Measurements from ENCODE around the gene FGF11.

The FGF11 gene

DNA sequence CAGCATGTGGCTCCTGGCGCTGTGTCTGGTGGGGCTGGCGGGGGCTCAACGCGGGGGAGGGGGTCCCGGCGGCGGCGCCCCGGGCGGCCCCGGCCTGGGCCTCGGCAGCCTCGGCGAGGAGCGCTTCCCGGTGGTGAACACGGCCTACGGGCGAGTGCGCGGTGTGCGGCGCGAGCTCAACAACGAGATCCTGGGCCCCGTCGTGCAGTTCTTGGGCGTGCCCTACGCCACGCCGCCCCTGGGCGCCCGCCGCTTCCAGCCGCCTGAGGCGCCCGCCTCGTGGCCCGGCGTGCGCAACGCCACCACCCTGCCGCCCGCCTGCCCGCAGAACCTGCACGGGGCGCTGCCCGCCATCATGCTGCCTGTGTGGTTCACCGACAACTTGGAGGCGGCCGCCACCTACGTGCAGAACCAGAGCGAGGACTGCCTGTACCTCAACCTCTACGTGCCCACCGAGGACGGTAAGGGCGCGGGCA is 31.0 kb upstream of the FGF11 start:
- DNase-seq (ENCODE audit: low spot score), result no peak

- no peak for DNase-seq (ENCODE audit: low spot score)
Measured at GRCh38 chr17:7408863-7409262, 30.4 kb upstream of the FGF11 start.

DNA sequence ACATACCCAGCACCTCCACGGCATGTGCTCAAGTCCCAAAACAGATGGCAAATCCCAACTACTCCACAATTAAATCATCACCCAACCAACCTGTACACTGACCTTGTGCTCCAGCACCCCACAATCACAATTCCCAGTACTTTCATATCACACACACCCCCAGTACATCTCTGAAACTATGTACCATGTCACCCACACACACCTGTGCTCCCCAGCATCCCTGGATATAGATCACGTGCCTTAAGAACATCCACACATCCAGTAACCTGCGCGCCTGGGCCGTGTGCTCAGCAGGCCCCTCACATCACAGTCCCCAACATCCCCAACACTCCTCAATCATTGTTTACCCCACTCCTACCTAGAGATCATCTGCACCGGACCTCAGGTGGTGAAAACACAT is 29.6 kb upstream of the FGF11 start:
- no peak for DNase-seq (ENCODE audit: low spot score)

- no peak for DNase-seq (ENCODE audit: low spot score)
Measured at GRCh38 chr17:7410634-7411426, 28.5 kb upstream of the FGF11 start.

DNA sequence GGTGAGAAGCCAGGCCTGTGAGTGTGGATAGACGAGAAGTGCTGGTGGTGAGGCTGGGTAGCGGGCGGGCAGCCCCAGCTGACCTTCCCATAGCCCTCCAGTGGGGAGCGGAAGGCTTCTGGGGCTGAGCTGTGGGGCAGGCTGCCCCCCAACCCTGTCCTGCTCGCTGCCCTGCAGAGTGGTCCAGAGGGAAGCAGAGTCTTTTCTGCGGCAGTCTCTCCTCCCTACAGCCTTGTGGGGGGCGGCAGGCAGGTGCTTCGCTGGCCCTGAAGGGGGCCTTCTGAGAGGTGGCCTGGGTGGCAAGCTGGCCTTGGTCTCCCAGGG is 27.9 kb upstream of the FGF11 start:
- no peak for DNase-seq (ENCODE audit: low spot score)

GRCh38 chr17:7413346-7413985 is 25.8 kb upstream of the FGF11 start:
- peak; percentile 79 for DNase-seq (ENCODE audit: low spot score)

GRCh38 chr17:7414837-7415236 is 24.5 kb upstream of the FGF11 start:
- no peak for DNase-seq (ENCODE audit: low spot score)

DNA sequence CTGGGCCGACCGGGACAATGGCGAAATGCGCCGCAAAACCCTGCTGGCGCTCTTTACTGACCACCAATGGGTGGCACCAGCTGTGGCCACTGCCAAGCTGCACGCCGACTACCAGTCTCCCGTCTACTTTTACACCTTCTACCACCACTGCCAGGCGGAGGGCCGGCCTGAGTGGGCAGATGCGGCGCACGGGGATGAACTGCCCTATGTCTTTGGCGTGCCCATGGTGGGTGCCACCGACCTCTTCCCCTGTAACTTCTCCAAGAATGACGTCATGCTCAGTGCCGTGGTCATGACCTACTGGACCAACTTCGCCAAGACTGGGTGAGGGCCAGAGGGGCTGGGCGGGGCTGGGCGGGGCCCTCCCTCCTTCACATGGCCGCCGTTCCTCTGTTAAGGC is 23.5 kb upstream of the FGF11 start:
- no peak for DNase-seq (ENCODE audit: low spot score)

DNA sequence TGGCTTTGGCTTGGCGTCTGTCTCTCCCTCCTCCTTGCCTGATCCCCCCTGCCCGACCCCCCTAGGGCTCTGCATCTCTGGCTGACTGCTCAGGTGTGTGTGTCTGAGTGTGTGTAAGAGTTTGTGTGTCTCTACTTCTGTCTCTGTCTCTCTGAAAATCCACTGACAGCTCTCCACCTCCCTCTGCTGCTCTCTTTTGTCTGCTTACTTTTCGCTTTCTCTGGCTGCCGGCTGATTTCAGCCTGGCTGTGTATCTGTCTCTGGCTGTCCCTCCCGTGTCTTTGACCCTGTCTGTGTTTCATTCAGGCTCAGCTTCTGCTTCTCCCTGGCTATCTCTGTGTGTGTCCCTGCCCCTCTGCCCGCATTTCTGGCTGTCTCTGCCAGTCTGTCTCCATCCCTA is 23.0 kb upstream of the FGF11 start:
- no peak for DNase-seq (ENCODE audit: low spot score)

DNA sequence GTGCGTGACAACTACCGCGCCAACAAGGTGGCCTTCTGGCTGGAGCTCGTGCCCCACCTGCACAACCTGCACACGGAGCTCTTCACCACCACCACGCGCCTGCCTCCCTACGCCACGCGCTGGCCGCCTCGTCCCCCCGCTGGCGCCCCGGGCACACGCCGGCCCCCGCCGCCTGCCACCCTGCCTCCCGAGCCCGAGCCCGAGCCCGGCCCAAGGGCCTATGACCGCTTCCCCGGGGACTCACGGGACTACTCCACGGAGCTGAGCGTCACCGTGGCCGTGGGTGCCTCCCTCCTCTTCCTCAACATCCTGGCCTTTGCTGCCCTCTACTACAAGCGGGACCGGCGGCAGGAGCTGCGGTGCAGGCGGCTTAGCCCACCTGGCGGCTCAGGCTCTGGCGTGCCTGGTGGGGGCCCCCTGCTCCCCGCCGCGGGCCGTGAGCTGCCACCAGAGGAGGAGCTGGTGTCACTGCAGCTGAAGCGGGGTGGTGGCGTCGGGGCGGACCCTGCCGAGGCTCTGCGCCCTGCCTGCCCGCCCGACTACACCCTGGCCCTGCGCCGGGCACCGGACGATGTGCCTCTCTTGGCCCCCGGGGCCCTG is 22.2 kb upstream of the FGF11 start:
- DNase-seq (ENCODE audit: low spot score), result no peak

DNA sequence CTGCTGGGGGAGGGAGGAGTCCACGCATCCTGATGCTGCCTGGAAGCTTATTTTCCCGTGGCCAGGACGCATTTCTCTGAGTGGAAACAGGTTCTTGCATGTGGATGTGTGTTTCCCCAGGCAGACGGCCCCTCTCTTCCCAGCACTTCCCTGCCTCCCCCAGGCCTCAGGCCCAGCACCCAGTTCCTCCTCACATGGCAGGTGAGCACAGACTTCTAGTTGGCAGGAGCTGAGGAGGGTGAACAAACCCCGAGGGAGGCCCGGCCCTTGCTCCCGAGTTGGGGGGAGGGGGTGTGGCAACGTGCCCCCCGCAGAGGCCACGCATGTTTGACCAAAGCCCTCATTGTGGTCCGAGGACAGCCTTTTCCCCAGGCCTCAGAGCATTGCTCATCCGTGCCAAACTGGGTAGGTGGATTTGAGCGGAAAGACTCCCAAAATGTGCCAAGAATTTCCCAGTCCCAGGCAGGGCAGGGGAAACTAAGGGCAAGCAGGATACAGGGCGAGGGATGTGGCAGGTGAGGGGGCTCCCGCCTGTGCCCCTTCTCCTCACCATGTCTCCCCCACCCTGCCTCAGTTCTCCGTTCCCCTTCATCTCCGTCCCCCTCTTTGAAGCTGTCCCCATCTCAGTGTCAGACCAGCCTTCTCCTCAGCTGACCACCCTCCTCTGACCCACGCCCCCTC is 20.7 kb upstream of the FGF11 start:
- no peak for DNase-seq (ENCODE audit: low spot score)

- DNase-seq (ENCODE audit: low spot score), result no peak
Measured at GRCh38 chr17:7419819-7420610, 19.3 kb upstream of the FGF11 start, which contains the start of gene SPEM1. Gene SPEM1 (plus strand): TSS chr17:7420324. CDS start chr17:7420385, 61 bp downstream.

- no peak for DNase-seq (ENCODE audit: low spot score)
Measured at GRCh38 chr17:7421186-7421585, 18.1 kb upstream of the FGF11 start.

GRCh38 chr17:7423679-7424078 is 15.6 kb upstream of the FGF11 start:
- no peak for DNase-seq (ENCODE audit: low spot score)

DNA sequence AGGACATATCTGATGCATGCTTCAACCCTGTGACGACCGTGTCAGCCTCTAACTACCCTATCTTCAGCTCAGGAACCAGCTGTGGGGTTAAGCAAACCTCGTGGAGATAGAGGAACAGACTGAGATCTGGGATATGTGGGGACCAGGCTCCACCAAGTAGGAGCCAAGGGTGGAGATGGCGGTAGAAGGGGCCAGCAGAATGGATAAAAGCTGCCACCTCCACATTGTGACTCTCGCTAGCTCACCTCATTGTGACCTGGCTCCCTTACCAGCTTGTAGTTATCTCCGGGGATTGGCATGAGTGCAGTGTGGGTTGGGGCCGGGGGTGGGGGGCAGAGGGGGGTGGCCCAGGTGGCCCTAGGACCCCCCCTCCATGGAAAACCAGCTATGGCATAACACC is 14.0 kb upstream of the FGF11 start, which contains the start of gene SPEM2:
SPEM2 (plus strand) TSS at position 301 of the 400 bp plus-strand sequence; CDS start at position 374, 73 bp downstream.
- DNase-seq (ENCODE audit: low spot score), result no peak

DNA sequence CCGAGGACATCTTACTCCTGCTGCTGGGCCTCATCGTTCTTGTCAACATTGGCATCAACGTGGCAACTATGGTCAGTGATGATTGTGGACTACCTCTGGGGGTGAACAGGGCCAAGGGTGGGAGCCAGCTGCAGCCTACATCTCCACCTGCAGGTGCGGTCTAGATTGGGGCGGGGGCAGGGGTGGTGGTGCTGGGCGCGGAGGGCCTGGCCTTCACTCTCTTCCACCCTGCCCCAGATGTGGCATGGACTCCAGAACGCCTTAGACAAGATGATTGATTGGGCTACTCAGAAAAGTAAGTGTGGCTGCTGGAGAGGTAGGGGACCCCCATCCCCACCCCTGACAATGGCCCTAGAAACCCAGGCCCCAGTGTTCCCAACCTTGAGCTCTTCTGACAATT is 13.6 kb upstream of the FGF11 start:
- no peak for DNase-seq (ENCODE audit: low spot score)

DNA sequence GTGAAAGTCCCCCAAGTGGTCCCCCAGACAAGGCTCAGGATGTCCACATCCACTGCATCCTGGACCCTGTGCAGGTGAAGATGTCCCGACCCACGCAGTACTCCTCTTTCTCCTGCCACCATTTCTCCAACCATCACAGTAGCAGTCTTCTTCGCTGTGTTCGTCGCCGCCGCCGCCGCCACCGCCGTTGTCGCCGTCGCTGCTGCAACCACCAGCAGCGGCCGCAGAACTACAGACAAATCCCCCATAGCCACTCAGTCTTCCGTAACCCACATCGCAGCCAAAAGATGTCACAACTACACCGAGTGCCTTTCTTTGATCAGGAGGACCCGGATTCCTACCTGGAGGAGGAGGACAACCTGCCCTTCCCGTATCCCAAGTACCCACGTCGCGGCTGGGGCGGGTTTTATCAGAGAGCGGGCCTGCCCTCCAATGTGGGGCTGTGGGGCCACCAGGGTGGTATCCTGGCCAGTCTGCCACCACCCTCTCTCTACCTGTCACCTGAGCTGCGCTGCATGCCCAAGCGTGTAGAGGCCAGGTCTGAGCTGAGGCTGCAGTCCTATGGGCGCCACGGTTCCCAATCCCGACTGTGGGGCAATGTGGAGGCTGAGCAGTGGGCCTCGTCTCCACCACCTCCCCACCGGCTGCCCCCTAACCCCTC is 13.0 kb upstream of the FGF11 start:
- no peak for DNase-seq (ENCODE audit: low spot score)

- no peak for DNase-seq (ENCODE audit: low spot score)
Measured at GRCh38 chr17:7426896-7427489, 12.3 kb upstream of the FGF11 start.

- DNase-seq (ENCODE audit: low spot score), result no peak
Measured at GRCh38 chr17:7427549-7427948, 11.8 kb upstream of the FGF11 start.

GRCh38 chr17:7428557-7428956 is 10.8 kb upstream of the FGF11 start, which contains the start of gene SPEM3:
Gene SPEM3 (plus strand): TSS chr17:7428857. CDS start chr17:7428903, 46 bp downstream.
- no peak for DNase-seq (ENCODE audit: low spot score)

DNA sequence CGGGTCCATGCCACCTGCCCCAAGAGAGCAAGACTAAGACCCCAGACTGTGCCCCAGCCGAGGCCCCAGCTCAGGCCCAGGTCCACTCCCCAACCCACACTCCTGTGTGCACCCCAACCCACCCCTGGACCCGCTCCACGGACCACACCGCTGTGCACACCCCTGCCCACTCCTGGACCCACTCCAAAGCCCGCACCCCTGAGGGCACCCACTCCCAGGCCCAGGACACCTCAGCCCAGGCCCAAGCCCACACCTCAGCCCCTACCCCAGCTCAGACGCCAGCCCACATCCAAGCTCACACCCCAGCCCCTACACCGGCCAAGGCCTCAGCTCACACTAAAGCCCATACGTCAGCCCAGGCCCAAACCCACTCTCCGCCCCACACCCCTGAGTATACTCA is 9.6 kb upstream of the FGF11 start:
- DNase-seq (ENCODE audit: low spot score), result no peak

Measured in AG08395 (cell line).